H1 (cell line): ENCODE measurements around the gene PDE4B. TPM values are rescaled to one million over a fixed set of nuclear protein-coding genes. Genes with fewer than 3 reads are reported as not detected.

ENCODE experiments used
- CTCF ChIA-PET: fragments of 300-600 bp; sonication (Branson Sonifier 250); formaldehyde crosslinking; loops from one replicate; lab custom pipeline; 2021; ENCODE audit not compliant: partially characterized antibody; lab: Charles Lee
- POLR2A ChIA-PET: fragments of 300-600 bp; sonication (Branson Sonifier 250); formaldehyde crosslinking; loops from one replicate; lab custom pipeline; 2021; ENCODE audit warnings: inconsistent platforms; ENCODE audit not compliant: partially characterized antibody; lab: Charles Lee
- DNase-seq, 2 experiments: peaks; one replicate each; pipeline versions ENCODE4 v3.0.0 to v3.0.0-alpha.2; 2010 to 2022; ENCODE audit warnings: low spot score in 2 of 2, low read depth in 1 of 2, mixed read lengths in 1 of 2
- FAIRE-seq: peaks from 2 replicates; lab custom pipeline; 2011; peaks lifted over from hg19 to GRCh38; lab: Jason Lieb, UNC
- H2AFZ ChIP-seq: 2 replicates; pipeline ENCODE4 v1.8.1; 2012; ENCODE audit warnings: low read length, inconsistent platforms
- H2AK5ac ChIP-seq: 2 replicates; pipeline ENCODE4 v1.6.1; 2013; ENCODE audit warnings: low read depth, low read length
- H2BK120ac ChIP-seq: replicated peaks from 2 replicates; pipeline ENCODE3; 2013; ENCODE audit warnings: low read depth, low read length, inconsistent platforms
- H2BK12ac ChIP-seq: 2 replicates; pipeline ENCODE4 v1.6.1; 2013; ENCODE audit warnings: low read depth, low read length
- H2BK15ac ChIP-seq: 2 replicates; pipeline ENCODE4 v1.6.1; 2013; ENCODE audit warnings: low read length
- H2BK20ac ChIP-seq: 2 replicates; pipeline ENCODE4 v1.6.1; 2013; ENCODE audit warnings: low read length
- H2BK5ac ChIP-seq: 2 replicates; pipeline ENCODE4 v1.6.1; 2013; ENCODE audit warnings: low read depth, low read length
- H3K14ac ChIP-seq: 2 replicates; pipeline ENCODE4 v1.6.1; 2013; ENCODE audit warnings: inconsistent platforms; ENCODE audit not compliant: insufficient read length
- H3K18ac ChIP-seq: 2 replicates; pipeline ENCODE4 v1.6.1; 2013; ENCODE audit warnings: low read length; ENCODE audit errors: extremely low read depth
- H3K23ac ChIP-seq: 2 replicates; pipeline ENCODE4 v1.6.1; 2013; ENCODE audit warnings: inconsistent platforms; ENCODE audit not compliant: insufficient read length
- H3K23me2 ChIP-seq: 2 replicates; pipeline ENCODE4 v1.6.1; 2013; ENCODE audit warnings: low read depth, low read length
- H3K27ac ChIP-seq: 2 replicates; pipeline ENCODE4 v1.6.1; 2011; ENCODE audit warnings: low read depth, low read length, inconsistent platforms
- H3K27me3 ChIP-seq, 4 experiments: replicated peaks in 1 of 4; 1 replicate in 1 of 4; 2 replicates in 3 of 4; pipeline versions ENCODE4 v1.6.1 to v1.8.1; 2011 to 2013; ENCODE audit warnings: low read length in 3 of 4, mild to moderate bottlenecking in 3 of 4, inconsistent platforms in 2 of 4, mixed read lengths in 2 of 4, moderate library complexity in 1 of 4; ENCODE audit not compliant: control insufficient read depth in 3 of 4, insufficient read depth in 3 of 4; ENCODE audit errors: extremely low read depth in 1 of 4
- H3K36me3 ChIP-seq, 4 experiments: 2 replicates each; pipeline versions ENCODE4 v1.6.1 to v1.8.1; 2011 to 2013; ENCODE audit warnings: mild to moderate bottlenecking in 4 of 4, low read length in 3 of 4, moderate library complexity in 2 of 4, control low read depth in 1 of 4, inconsistent platforms in 1 of 4; ENCODE audit not compliant: insufficient read depth in 4 of 4, control insufficient read depth in 2 of 4
- H3K4ac ChIP-seq: replicated peaks from 2 replicates; pipeline ENCODE3; 2013; ENCODE audit warnings: low read length, low read depth, mixed read lengths, inconsistent platforms; ENCODE audit not compliant: insufficient read length
- H3K4me1 ChIP-seq, 4 experiments: replicated peaks in 1 of 4; 1 replicate in 1 of 4; 2 replicates in 3 of 4; pipeline versions ENCODE4 v1.6.1 to v1.8.1; 2011 to 2013; ENCODE audit warnings: low read length in 3 of 4, inconsistent platforms in 2 of 4, mixed read lengths in 1 of 4; ENCODE audit not compliant: insufficient read depth in 4 of 4, control insufficient read depth in 3 of 4
- H3K4me2 ChIP-seq, 2 experiments: 2 replicates each; pipeline versions ENCODE4 v1.6.1 to v1.8.1; 2011 to 2013; ENCODE audit warnings: low read depth in 2 of 2, low read length in 2 of 2, control low read depth in 1 of 2, inconsistent platforms in 1 of 2, mild to moderate bottlenecking in 1 of 2; ENCODE audit not compliant: insufficient read depth in 1 of 2
- H3K4me3 ChIP-seq, 4 experiments: fragments of 200-600, 300-600 bp in 1 of 4; sonication (generic), shearing (Covaris generic), sonication (Bioruptor Twin) in 1 of 4; 2 replicates each; pipeline versions ENCODE4 v1.5.1 to v1.8.1; 2011 to 2016; ENCODE audit warnings: low read length in 4 of 4, low read depth in 3 of 4, control low read depth in 2 of 4, inconsistent platforms in 2 of 4, mild to moderate bottlenecking in 2 of 4, mixed read lengths in 1 of 4, moderate library complexity in 1 of 4; ENCODE audit not compliant: insufficient read depth in 2 of 4; ENCODE audit errors: extremely low read depth in 1 of 4
- H3K56ac ChIP-seq: replicated peaks from 2 replicates; pipeline ENCODE3; 2013; ENCODE audit warnings: low read depth, mild to moderate bottlenecking, mixed read lengths, low read length, inconsistent platforms; ENCODE audit not compliant: insufficient read length
- H3K79me1 ChIP-seq: 2 replicates; pipeline ENCODE4 v1.6.1; 2013; ENCODE audit warnings: low read depth, low read length, control low read depth
- H3K79me2 ChIP-seq, 2 experiments: 2 replicates each; pipeline versions ENCODE4 v1.6.1 to v1.8.1; 2012 to 2013; ENCODE audit warnings: low read length in 2 of 2, mild to moderate bottlenecking in 2 of 2, inconsistent platforms in 1 of 2; ENCODE audit not compliant: insufficient read depth in 2 of 2, control insufficient read depth in 1 of 2
- H3K9ac ChIP-seq, 4 experiments: replicated peaks in 1 of 4; 1 replicate in 1 of 4; 2 replicates in 3 of 4; pipeline versions ENCODE4 v1.6.1 to v1.8.1; 2011 to 2013; ENCODE audit warnings: low read depth in 3 of 4, low read length in 3 of 4, control low read depth in 2 of 4, mild to moderate bottlenecking in 2 of 4, moderate library complexity in 2 of 4, inconsistent platforms in 1 of 4; ENCODE audit errors: extremely low read depth in 1 of 4
- H3K9me3 ChIP-seq, 2 experiments: 2 replicates each; pipeline versions ENCODE4 v1.6.1 to v1.8.1; 2012 to 2013; ENCODE audit warnings: mild to moderate bottlenecking in 2 of 2, moderate library complexity in 2 of 2, control low read depth in 1 of 2, inconsistent platforms in 1 of 2, low read depth in 1 of 2, low read length in 1 of 2, mixed read lengths in 1 of 2; ENCODE audit not compliant: insufficient read depth in 2 of 2
- H4K20me1 ChIP-seq, 2 experiments: replicated peaks in 1 of 2; 2 replicates each; pipeline versions ENCODE3 to v1.8.1; 2011 to 2013; ENCODE audit warnings: inconsistent platforms in 2 of 2, low read length in 2 of 2, mild to moderate bottlenecking in 1 of 2; ENCODE audit not compliant: insufficient read depth in 2 of 2, control insufficient read depth in 1 of 2
- H4K5ac ChIP-seq: 2 replicates; pipeline ENCODE4 v1.6.1; 2013; ENCODE audit warnings: low read length, low read depth, mixed read lengths, inconsistent platforms; ENCODE audit not compliant: insufficient read length
- H4K8ac ChIP-seq: 2 replicates; pipeline ENCODE4 v1.8.0; 2013; ENCODE audit warnings: mild to moderate bottlenecking, moderate library complexity, low read length, inconsistent platforms; ENCODE audit not compliant: insufficient read depth; ENCODE audit errors: extremely low read depth
- H4K91ac ChIP-seq: replicated peaks from 2 replicates; pipeline ENCODE3; 2013; ENCODE audit warnings: low read length, mixed read lengths, inconsistent platforms; ENCODE audit not compliant: insufficient read length
- GABPA ChIP-seq: IDR thresholded peaks from 2 replicates; pipeline ENCODE4 v1.6.1; 2011; ENCODE audit warnings: mild to moderate bottlenecking, low read length, moderate library complexity, borderline replicate concordance; ENCODE audit not compliant: insufficient read depth
- RAD21 ChIP-seq, 2 experiments: IDR thresholded peaks in 1 of 2; conservative IDR thresholded peaks in 1 of 2; 2 replicates each; pipeline ENCODE4 v1.6.1; 2011; ENCODE audit warnings: low read depth in 2 of 2, low read length in 2 of 2, improper control_type of control experiment in 1 of 2, inconsistent platforms in 1 of 2, mild to moderate bottlenecking in 1 of 2, moderate library complexity in 1 of 2
- TEAD4 ChIP-seq: IDR thresholded peaks from 2 replicates; pipeline ENCODE4 v1.6.1; 2012; ENCODE audit warnings: low read depth, low read length, inconsistent platforms, mixed read lengths
- WGBS, 2 experiments: shearing (Covaris generic) in 1 of 2; methylation state at CpG; one replicate each; pipeline versions ENCODE4 v1.1.6 to v1.1.7; 2013 to 2015; ENCODE audit warnings: low lambda C conversion rate in 2 of 2, mixed read lengths in 2 of 2, inconsistent platforms in 1 of 2, low coverage in 1 of 2, missing lambda C conversion rate in 1 of 2; ENCODE audit not compliant: insufficient replicate concordance in 2 of 2, insufficient coverage in 1 of 2, insufficient read length in 1 of 2; ENCODE audit errors: extremely low coverage in 1 of 2, missing lambda C conversion rate in 1 of 2; 5-methylcytosine and 5-hydroxymethylcytosine counted together
- polyA plus RNA-seq, 7 experiments: library from polyadenylated mRNA; depleted of rRNA in 3 of 7; stranded (reverse) in 5 of 7; unstranded in 2 of 7; fragments of >200 nt in 5 of 7; fragments of 200-250 nt in 2 of 7; gene quantifications; 1 replicate in 5 of 7; 2 replicates in 1 of 7; 4 replicates in 1 of 7; pipeline versions ENCODE4 v1.2.1 to v1.2.3, GENCODE V29; 2011 to 2013; ENCODE audit warnings: missing spikeins in 2 of 7, mixed read lengths in 2 of 7
- total RNA-seq: library from RNA; stranded (reverse); fragmentation: NEBNext Ultra II Directional; extraction: Animal tissue kit (Norgen Biotek cat#: 25700); gene quantifications from 2 replicates; pipeline ENCODE4 v1.2.1, GENCODE V29; 2021

PDE4B gene
- total and polyA plus RNA-seq, 2 of the 8 experiments (the other 6 are each of a cell fraction or from before 2014, with no cell fraction given): 5.0 to 15.1 TPM

DNA sequence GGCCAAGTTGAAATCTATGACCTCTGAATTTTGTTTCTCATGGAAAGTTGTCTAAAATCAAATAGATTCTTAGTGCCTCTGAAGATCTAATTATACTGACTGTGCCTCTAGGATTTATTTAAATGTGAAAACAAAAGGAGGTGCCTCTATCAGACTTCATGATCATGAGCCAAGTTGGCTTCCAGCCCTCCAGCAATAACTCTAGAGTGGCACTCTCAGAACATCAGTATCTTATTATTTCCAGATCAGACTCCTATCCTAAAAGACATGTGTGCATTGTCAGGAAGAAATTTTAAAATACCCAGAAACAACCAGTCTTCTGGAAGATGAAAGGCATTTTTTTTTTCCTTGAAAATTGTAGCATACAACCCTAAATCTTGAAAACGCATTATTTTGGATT lies 368.0 kb downstream of the PDE4B start:
- FAIRE-seq: no peak
- TF ChIP-seq RAD21 (IDR thresholded peaks at IDR 0.05 in 1 of 2, conservative IDR thresholded peaks at IDR 0.05 in 1 of 2; ENCODE audit: low read depth in 2 of 2, low read length in 2 of 2) (no peak), GABPA (no peak), TEAD4 (no peak)

More for the DNA sequence above, 368.0 kb downstream of the PDE4B start:
- no peak overlapping the region for H2BK12ac ChIP-seq
- H3K27me3 ChIP-seq: no peaks in the 10 kb centered on the region
- H3K14ac ChIP-seq: no peak overlapping the region
- H3K4me2 ChIP-seq: no peak overlapping the region
- ChIA-PET POLR2A (no interaction called here), CTCF (interaction anchor here (0.9 to 1.5 kb wide), 2 partner anchors 14 to 21 kb away, joined by 3 read pairs; no protein-coding TSS in a partner anchor)
- no peak overlapping the region for H2AK5ac ChIP-seq
- no peaks in the 10 kb centered on the region for H3K79me2 ChIP-seq
- H3K36me3 ChIP-seq: no peaks in the 10 kb centered on the region
- no peaks in the 10 kb centered on the region for H3K23me2 ChIP-seq
- H2BK15ac ChIP-seq: no peak overlapping the region
- H3K79me1 ChIP-seq: no peaks in the 10 kb centered on the region
- no peaks in the 10 kb centered on the region for H3K4me1 ChIP-seq
- H4K5ac ChIP-seq: no peak overlapping the region
- DNase-seq: no peak
- H3K9me3 ChIP-seq: no peaks in the 10 kb centered on the region
- no peak overlapping the region for H3K27ac ChIP-seq
- H3K56ac ChIP-seq: no peak overlapping the region
- no peak overlapping the region for H2BK20ac ChIP-seq
- no peak overlapping the region for H3K4me3 ChIP-seq
- no peak overlapping the region for H2BK5ac ChIP-seq
- no peak overlapping the region for H3K4ac ChIP-seq
- no peak overlapping the region for H3K23ac ChIP-seq
- 94% methylated on average over 1 of the region's 1 CpG; no CpG with 5 or more reads in 1 of the 2 experiments for WGBS, 2 experiments
- H2AFZ ChIP-seq: no peak overlapping the region
- H3K18ac ChIP-seq: no peak overlapping the region
- no peak overlapping the region for H4K8ac ChIP-seq
- H2BK120ac ChIP-seq: no peak overlapping the region
- H4K20me1 ChIP-seq: no peaks in the 10 kb centered on the region
- H3K9ac ChIP-seq: no peak overlapping the region
- no peak overlapping the region for H4K91ac ChIP-seq
